Activated naive CD8-positive, alpha-beta T cell treated with anti-CD3 and anti-CD28 coated beads, Interleukin-2, amount 50 U/mL, for 24 hours (primary cell): ENCODE data around the gene RUVBL2.

Experiments
- ATAC-seq: fragments of 150-1000 bp; cut with Tn5 transposase; one replicate; pipeline ENCODE4 v1.10.0; 2021
- DNase-seq: peaks from one replicate; pipeline ENCODE4 v3.0.0; 2021
- H3K27ac Mint-ChIP-seq: one replicate; pipeline ENCODE4 v1.8.0; 2021; ENCODE audit warnings: mild to moderate bottlenecking, mixed read lengths
- H3K27me3 Mint-ChIP-seq: one replicate; pipeline ENCODE4 v1.8.0; 2021; ENCODE audit warnings: mixed read lengths
- H3K36me3 Mint-ChIP-seq: one replicate; pipeline ENCODE4 v1.8.0; 2021; ENCODE audit warnings: low read depth, mixed read lengths
- H3K4me1 Mint-ChIP-seq: one replicate; pipeline ENCODE4 v1.8.0; 2021; ENCODE audit warnings: mixed read lengths
- H3K4me3 Mint-ChIP-seq: one replicate; pipeline ENCODE4 v1.8.0; 2021; ENCODE audit warnings: mild to moderate bottlenecking, moderate library complexity, mixed read lengths
- H3K9me3 Mint-ChIP-seq: one replicate; pipeline ENCODE4 v1.8.0; 2021; ENCODE audit warnings: mixed read lengths

RUVBL2 gene

DNA sequence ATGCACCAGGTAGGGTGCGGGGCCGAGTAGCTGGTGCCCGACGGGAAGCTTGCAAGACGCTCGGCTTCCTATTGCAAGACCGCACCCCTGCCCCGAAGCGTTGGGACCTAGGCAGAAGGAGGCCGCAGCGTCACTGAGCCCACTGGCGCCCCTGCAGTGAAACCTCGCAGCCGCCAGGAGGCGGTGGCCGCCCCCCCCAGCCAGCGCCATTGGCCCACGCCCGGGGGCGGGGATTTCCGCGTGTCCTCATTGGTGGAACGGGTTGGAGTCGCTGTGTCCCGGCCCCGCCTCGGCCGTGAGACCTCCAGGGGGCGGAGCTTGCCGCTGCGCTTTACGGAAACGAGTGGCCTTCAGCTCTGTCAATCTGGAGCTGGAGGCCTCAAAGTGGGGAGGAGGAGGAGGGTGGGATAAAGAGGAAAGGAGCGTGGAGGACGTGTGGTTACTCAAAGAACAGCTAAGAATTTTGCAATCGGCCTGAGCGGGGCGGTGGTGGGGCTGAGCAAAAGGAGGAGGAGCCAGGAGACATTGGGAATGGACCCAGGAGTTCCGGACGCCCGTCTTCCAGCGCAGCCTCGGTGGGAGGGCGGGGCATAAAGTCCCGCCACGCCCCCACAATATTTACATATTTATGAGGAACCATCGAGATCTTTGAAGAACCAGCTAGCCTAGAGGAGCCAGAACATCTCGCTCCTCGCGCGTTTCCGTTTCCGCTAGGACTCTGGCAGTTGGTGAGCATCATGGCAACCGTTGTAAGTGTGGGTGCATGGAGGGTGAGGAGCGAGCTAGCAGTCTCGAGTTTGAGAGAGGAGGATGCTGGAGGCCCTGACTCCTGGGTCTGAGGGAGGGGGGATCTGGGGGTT lies at the start of gene RUVBL2, which contains the start of gene GYS1:
TSS of gene RUVBL2 (plus strand) at position 713 of the 860 bp plus-strand sequence. CDS start at position 738, 25 bp downstream.
TSS of gene GYS1 (minus strand) at position 135 of the 860 bp plus-strand sequence. CDS start 197 bp downstream, outside the sequence.
- no peaks in the 10 kb centered on the region for H3K9me3 Mint-ChIP-seq

DNA sequence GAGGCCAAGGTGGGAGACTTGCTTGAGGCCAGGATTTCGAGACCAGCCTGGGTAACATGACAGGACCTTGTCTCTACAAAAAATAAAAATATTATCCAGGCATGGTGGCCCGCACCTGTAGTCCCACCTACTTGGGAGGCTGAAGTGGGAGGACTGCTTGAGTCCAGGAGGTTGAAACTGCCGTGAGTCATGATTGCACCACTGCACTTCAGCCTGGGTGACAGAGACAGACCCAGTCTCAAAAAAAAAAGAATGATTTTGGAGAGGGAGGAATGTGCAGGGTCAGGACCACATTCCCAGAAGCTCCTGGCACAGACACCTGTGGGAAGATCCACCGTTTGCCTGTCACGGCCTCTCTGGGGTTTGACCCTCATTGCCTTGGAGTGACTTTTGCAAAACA lies 48.3 kb upstream of the RUVBL2 start:
- no peaks in the 10 kb centered on the region for H3K9me3 Mint-ChIP-seq
- H3K27me3 Mint-ChIP-seq = no peaks in the 10 kb centered on the region
- no peak overlapping the region for H3K27ac Mint-ChIP-seq
- H3K4me3 Mint-ChIP-seq = no peak overlapping the region
- DNase-seq (no peak), ATAC-seq (no peak)
- peaks cover 4% of the 10 kb centered on the region for H3K36me3 Mint-ChIP-seq
- H3K4me1 Mint-ChIP-seq = no peaks in the 10 kb centered on the region

More for the DNA sequence above, at the start of gene RUVBL2, which contains the start of gene GYS1:
- DNase-seq = peak; percentile 99
- Mint-ChIP-seq H3K36me3 (peaks cover 26% of the 10 kb centered on the region), H3K4me3 (peak within 1 kb of the TSS; percentile 98), H3K27ac (peak within 1 kb of the TSS; percentile 99), H3K27me3 (no peaks in the 10 kb centered on the region), H3K4me1 (peaks cover 39% of the 10 kb centered on the region)
- ATAC-seq = peak; percentile 95

DNA sequence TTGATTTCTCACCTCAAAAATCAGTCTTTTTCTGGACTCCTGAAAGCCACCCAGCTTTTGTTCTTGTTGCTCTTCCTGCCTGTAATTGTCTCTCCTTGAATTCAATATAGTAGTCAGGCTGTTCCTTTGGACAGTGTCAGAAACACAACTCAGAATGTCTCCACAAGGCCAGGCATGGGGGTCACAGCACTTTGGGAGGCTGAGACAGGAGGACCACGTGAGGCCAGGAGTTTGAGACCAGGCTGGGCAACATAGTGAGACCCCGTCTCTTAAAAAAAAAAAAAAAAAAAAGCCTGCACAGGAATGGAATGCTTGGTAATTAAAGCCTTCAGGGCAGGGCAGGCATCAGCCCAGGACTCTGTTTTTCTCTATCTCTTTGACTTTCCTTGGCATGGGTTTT lies 47.9 kb upstream of the RUVBL2 start:
- no peak for DNase-seq
- no peak overlapping the region for H3K27ac Mint-ChIP-seq
- no peaks in the 10 kb centered on the region for H3K4me1 Mint-ChIP-seq
- no peak for ATAC-seq
- H3K9me3 Mint-ChIP-seq = no peaks in the 10 kb centered on the region
- H3K4me3 Mint-ChIP-seq = no peak overlapping the region
- H3K27me3 Mint-ChIP-seq = no peaks in the 10 kb centered on the region
- H3K36me3 Mint-ChIP-seq = peaks cover 4% of the 10 kb centered on the region

GRCh38 chr19:48946463-48947257 lies 47.0 kb upstream of the RUVBL2 start:
- Mint-ChIP-seq H3K4me1 (no peaks in the 10 kb centered on the region), H3K27me3 (no peaks in the 10 kb centered on the region), H3K4me3 (no peak overlapping the region), H3K9me3 (no peaks in the 10 kb centered on the region), H3K36me3 (no peaks in the 10 kb centered on the region), H3K27ac (no peak overlapping the region)
- ATAC-seq = no peak
- no peak for DNase-seq

DNA sequence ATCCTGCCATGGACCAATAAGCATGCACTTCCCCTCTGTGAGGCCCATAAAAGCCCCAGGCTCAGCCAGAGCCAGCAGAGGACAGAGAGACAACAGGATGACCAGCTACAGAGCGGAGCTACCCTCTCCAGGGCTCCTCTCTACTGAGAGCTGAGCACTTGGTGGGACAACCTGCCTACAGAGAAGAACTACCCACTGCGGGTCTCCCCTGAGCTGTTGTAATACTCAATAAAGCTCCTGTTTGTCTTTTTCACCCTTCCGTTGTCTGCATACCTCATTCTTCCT lies 46.5 kb upstream of the RUVBL2 start:
- no peaks in the 10 kb centered on the region for H3K4me1 Mint-ChIP-seq
- H3K27ac Mint-ChIP-seq = no peak overlapping the region
- DNase-seq (no peak), ATAC-seq (no peak)
- H3K9me3 Mint-ChIP-seq = no peaks in the 10 kb centered on the region
- no peaks in the 10 kb centered on the region for H3K27me3 Mint-ChIP-seq
- no peaks in the 10 kb centered on the region for H3K36me3 Mint-ChIP-seq
- H3K4me3 Mint-ChIP-seq = no peak overlapping the region

DNA sequence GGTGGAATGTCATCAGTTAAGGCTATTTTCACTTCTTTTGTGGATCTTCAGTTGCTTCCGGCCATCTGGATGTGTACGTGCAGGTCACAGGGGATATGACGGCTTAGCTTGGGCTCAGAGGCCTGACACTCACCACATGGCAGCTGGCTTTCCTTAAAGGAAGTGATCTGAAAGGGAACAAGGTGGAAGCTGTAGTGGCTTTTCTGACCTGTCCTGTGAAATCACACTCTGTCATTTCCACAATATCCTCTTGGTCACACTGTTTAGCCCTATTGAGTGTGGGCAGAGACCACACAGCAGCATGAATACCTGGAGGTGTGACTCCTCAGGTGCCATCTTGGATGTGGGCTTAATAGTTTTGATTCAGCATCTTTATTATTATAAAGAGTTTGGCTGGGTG lies 43.5 kb upstream of the RUVBL2 start:
- Mint-ChIP-seq H3K4me3 (no peak overlapping the region), H3K27ac (no peak overlapping the region), H3K36me3 (peaks cover 2% of the 10 kb centered on the region), H3K9me3 (no peaks in the 10 kb centered on the region), H3K27me3 (no peaks in the 10 kb centered on the region), H3K4me1 (peaks cover 7% of the 10 kb centered on the region)
- DNase-seq (no peak), ATAC-seq (no peak)

DNA sequence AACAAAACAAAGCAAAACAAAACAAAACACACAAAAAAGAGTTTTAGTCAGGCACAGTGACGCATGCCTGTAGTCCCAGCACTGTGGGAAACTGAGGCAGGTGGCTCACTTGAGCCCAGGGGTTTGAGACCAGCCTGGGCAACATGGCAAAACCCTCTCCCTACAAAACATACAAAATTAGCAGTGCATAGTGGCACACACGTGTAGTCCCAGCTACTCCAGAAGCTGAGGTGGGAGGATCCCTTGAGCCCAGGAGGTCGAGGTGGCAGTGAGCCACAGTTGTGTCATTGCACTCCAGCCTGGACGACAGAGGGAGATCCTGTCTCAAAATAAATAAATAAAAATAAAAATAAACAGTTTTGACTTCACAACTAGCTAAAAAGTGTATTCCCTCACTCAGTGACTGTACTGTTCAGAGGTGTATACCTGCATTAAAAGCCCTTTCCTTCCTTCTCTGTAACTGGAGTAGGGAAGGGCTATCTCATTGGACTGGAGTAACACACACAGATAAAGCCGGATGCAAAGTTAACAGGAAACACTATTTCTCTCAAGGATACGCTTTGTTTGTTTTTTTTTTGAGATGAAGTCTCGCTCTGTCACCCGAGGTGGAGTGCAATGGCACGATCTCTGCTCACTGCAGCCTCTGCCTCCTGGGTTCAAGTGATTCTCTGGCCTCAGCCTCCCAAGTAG lies 42.7 kb upstream of the RUVBL2 start:
- ATAC-seq = no peak
- H3K36me3 Mint-ChIP-seq = peaks cover 6% of the 10 kb centered on the region
- no peaks in the 10 kb centered on the region for H3K27me3 Mint-ChIP-seq

GRCh38 chr19:48953141-48953540 lies 40.5 kb upstream of the RUVBL2 start:
- ATAC-seq (no peak), DNase-seq (no peak)
- H3K27me3 Mint-ChIP-seq = no peaks in the 10 kb centered on the region
- no peaks in the 10 kb centered on the region for H3K9me3 Mint-ChIP-seq
- H3K4me3 Mint-ChIP-seq = no peak overlapping the region
- no peak overlapping the region for H3K27ac Mint-ChIP-seq
- H3K36me3 Mint-ChIP-seq = peaks cover 17% of the 10 kb centered on the region
- peaks cover 27% of the 10 kb centered on the region for H3K4me1 Mint-ChIP-seq

More for the DNA sequence above, 42.7 kb upstream of the RUVBL2 start:
- H3K9me3 Mint-ChIP-seq = no peaks in the 10 kb centered on the region
- H3K27ac Mint-ChIP-seq = no peak overlapping the region
- peaks cover 14% of the 10 kb centered on the region for H3K4me1 Mint-ChIP-seq
- no peak for DNase-seq
- no peak overlapping the region for H3K4me3 Mint-ChIP-seq

GRCh38 chr19:48953990-48954594 lies 39.6 kb upstream of the RUVBL2 start:
- peak overlapping the region; percentile 97 for H3K27ac Mint-ChIP-seq

GRCh38 chr19:48954595-48955307 lies 38.9 kb upstream of the RUVBL2 start, which contains the start of gene BAX:
Gene BAX (plus strand): TSS chr19:48954875. CDS start chr19:48954929, 54 bp downstream.
- no peaks in the 10 kb centered on the region for H3K9me3 Mint-ChIP-seq

More at GRCh38 chr19:48953990-48954594, 39.6 kb upstream of the RUVBL2 start:
- no peaks in the 10 kb centered on the region for H3K27me3 Mint-ChIP-seq
- H3K4me1 Mint-ChIP-seq = peaks cover 30% of the 10 kb centered on the region
- DNase-seq (no peak), ATAC-seq (no peak)
- no peaks in the 10 kb centered on the region for H3K9me3 Mint-ChIP-seq
- H3K4me3 Mint-ChIP-seq = peak overlapping the region; percentile 84
- H3K36me3 Mint-ChIP-seq = peaks cover 19% of the 10 kb centered on the region

DNA sequence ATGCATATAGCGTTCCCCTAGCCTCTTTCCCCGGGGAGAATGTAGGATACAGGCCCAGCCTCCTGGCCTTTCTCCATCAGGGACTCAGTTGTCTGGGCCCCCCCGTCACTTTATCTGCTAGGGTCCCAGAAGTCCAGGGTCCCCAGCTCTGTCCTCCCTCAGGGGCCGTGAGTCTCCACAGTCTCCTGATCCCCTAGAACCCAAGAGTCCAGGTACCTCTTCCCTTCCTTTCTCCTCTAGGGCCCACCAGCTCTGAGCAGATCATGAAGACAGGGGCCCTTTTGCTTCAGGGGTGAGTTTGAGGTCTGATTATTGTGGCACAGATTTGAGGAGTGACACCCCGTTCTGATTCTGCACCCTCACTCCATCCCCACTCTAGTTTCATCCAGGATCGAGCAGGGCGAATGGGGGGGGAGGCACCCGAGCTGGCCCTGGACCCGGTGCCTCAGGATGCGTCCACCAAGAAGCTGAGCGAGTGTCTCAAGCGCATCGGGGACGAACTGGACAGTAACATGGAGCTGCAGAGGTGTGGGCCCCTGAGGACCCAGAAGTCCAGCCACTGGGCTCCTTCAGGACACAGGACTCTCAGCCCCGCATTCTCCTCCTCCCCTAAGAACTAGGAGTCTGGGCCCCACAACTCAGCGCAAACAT lies 38.3 kb upstream of the RUVBL2 start:
- no peak for DNase-seq
- ATAC-seq = no peak
- Mint-ChIP-seq H3K36me3 (peaks cover 19% of the 10 kb centered on the region), H3K4me1 (peaks cover 30% of the 10 kb centered on the region), H3K27me3 (no peaks in the 10 kb centered on the region), H3K27ac (peak overlapping the region; percentile 84), H3K9me3 (no peaks in the 10 kb centered on the region), H3K4me3 (peak overlapping the region; percentile 84)

More at GRCh38 chr19:48954595-48955307, 38.9 kb upstream of the RUVBL2 start, which contains the start of gene BAX:
- Mint-ChIP-seq H3K27ac (peak within 1 kb of the TSS; percentile 97), H3K4me1 (peaks cover 30% of the 10 kb centered on the region), H3K4me3 (peak within 1 kb of the TSS; percentile 84), H3K36me3 (peaks cover 19% of the 10 kb centered on the region), H3K27me3 (no peaks in the 10 kb centered on the region)
- peak; percentile 98 for DNase-seq
- ATAC-seq = peak; percentile 86

DNA sequence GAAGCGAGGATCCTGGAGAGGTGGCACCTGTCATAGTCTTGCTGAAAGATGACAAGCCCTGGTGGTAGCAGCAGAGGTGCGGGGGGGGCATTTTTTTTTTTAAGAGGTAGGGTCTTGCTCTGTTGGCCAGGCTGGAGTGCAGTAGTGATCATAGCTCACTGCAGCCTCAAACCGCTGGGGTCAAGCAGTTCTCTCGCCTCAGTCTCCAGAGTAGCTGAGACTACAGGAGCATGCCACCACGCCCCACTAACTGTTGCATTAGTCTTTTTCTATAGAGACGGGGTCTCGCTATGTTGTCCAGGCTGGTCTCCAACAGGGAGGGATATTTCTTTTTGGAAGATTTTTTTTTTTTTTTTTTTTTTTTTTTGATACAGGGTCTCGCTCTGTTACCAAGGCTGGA lies 35.7 kb upstream of the RUVBL2 start:
- Mint-ChIP-seq H3K27me3 (no peaks in the 10 kb centered on the region), H3K4me1 (peaks cover 48% of the 10 kb centered on the region), H3K36me3 (peaks cover 26% of the 10 kb centered on the region), H3K27ac (no peak overlapping the region), H3K4me3 (no peak overlapping the region), H3K9me3 (no peaks in the 10 kb centered on the region)
- ATAC-seq (no peak), DNase-seq (no peak)
